Measurements from ENCODE around the gene LPP.

The LPP gene

GRCh38 chr3:188562144-188562543 is 408.2 kb downstream of the LPP start:
- CTCF ChIA-PET: no interaction called here
- DNase-seq (ENCODE audit: extremely low spot score): no peak
- POLR2A ChIA-PET: no interaction called here
- TF ChIP-seq CTCF (IDR thresholded peaks at IDR 0.05; ENCODE audit: control extremely low read depth, extremely low read depth, low read depth, missing control alignments): no peak

- no peak for DNase-seq (ENCODE audit: extremely low spot score)
- ChIA-PET CTCF (no interaction called here), POLR2A (no interaction called here)
- no peak for TF ChIP-seq CTCF (IDR thresholded peaks at IDR 0.05; ENCODE audit: control extremely low read depth, extremely low read depth, low read depth, missing control alignments)
These were observed 413.7 kb downstream of the LPP start for GRCh38 chr3:188567478-188568195.

- no peak for DNase-seq (ENCODE audit: extremely low spot score)
- ChIA-PET CTCF (no interaction called here), POLR2A (no interaction called here)
- no peak for TF ChIP-seq CTCF (IDR thresholded peaks at IDR 0.05; ENCODE audit: control extremely low read depth, extremely low read depth, low read depth, missing control alignments)
These were observed 414.8 kb downstream of the LPP start for GRCh38 chr3:188568736-188569135.

- ChIA-PET CTCF (interaction anchor here (1.4 kb wide), 1 partner anchor 832 kb away, joined by 7 read pairs; no protein-coding TSS in a partner anchor), POLR2A (no interaction called here)
- TF ChIP-seq CTCF (IDR thresholded peaks at IDR 0.05; ENCODE audit: control extremely low read depth, extremely low read depth, low read depth, missing control alignments): no peak
- DNase-seq (ENCODE audit: extremely low spot score): no peak
These were observed 417.7 kb downstream of the LPP start for GRCh38 chr3:188571531-188572095.

GRCh38 chr3:188573291-188573940 is 419.5 kb downstream of the LPP start:
- TF ChIP-seq CTCF (IDR thresholded peaks at IDR 0.05; ENCODE audit: control extremely low read depth, extremely low read depth, low read depth, missing control alignments): no peak
- no peak for DNase-seq (ENCODE audit: extremely low spot score)
- CTCF ChIA-PET: interaction anchor here (1.1 kb wide), 1 partner anchor 15 kb away, joined by 3 read pairs; no protein-coding TSS in a partner anchor
- POLR2A ChIA-PET: no interaction called here

GRCh38 chr3:188573956-188574355 is 420.0 kb downstream of the LPP start:
- DNase-seq (ENCODE audit: extremely low spot score): no peak
- CTCF ChIA-PET: interaction anchor here (0.6 to 1.1 kb wide), 2 partner anchors 16 to 1960 kb away, joined by 3 read pairs; no protein-coding TSS in a partner anchor
- POLR2A ChIA-PET: no interaction called here
- no peak for TF ChIP-seq CTCF (IDR thresholded peaks at IDR 0.05; ENCODE audit: control extremely low read depth, extremely low read depth, low read depth, missing control alignments)
